ENCODE measurements around the gene GPR83. TPM values are rescaled to one million over a fixed set of nuclear protein-coding genes. Genes with fewer than 3 reads are reported as not detected.

GPR83 gene
- total RNA-seq, 1 experiment from 2014 or later = 0.11 TPM

Other genes with a start within 250 kb of the GPR83 start
- gene IZUMO1R, start 96.8 kb downstream of the GPR83 start, total RNA-seq (2014; rRNA removed; shearing (Covaris generic); ENCODE audit: low replicate concordance) = not detected in 2 replicates
- 64.5 and 115 TPM in 2 replicates for gene MRE11, start 92.4 kb upstream of the GPR83 start, total RNA-seq (2014; rRNA removed; shearing (Covaris generic); ENCODE audit: low replicate concordance)
- gene ANKRD49, start 92.6 kb upstream of the GPR83 start, total RNA-seq (2014; rRNA removed; shearing (Covaris generic); ENCODE audit: low replicate concordance) = 60.8 and 112 TPM in 2 replicates
- gene C11orf97, start 111.0 kb upstream of the GPR83 start, total RNA-seq (2014; rRNA removed; shearing (Covaris generic); ENCODE audit: low replicate concordance) = not detected in 2 replicates
- gene FUT4, start 142.5 kb upstream of the GPR83 start, total RNA-seq (2014; rRNA removed; shearing (Covaris generic); ENCODE audit: low replicate concordance) = 0.34 and 0.90 TPM in 2 replicates
- gene PIWIL4, start 165.9 kb upstream of the GPR83 start, total RNA-seq (2014; rRNA removed; shearing (Covaris generic); ENCODE audit: low replicate concordance) = 0.30 TPM in 1 of 2 replicates, not detected in the other

Data from Karpas-422 (cell line).